ENCODE measurements around the gene PGPEP1. TPM values are rescaled to one million over a fixed set of nuclear protein-coding genes. Genes with fewer than 3 reads are reported as not detected.
A peak's percentile ranks its signal among the peaks of the same experiment; 100 is the strongest.

PGPEP1 gene
- total and polyA plus RNA-seq, 4 donors = 13.0 to 41.6 (median 15.0) TPM

DNA sequence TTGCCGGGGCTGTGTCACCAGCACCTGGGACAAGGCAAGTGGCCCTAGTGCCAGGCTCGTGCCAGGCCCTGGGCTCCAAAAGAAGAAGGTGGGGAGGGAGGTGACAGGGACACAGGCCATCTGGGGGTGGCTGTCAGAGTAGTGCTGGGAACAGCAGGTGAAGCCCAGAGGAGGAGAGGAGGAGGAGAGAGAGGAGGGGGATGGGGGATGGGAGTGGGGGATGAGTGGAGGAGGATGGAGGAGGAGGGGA, 36.3 kb upstream of the PGPEP1 start:
- Histone ChIP-seq H3K9me3 (ENCODE audit: control insufficient read depth in 4 of 4, insufficient read depth in 3 of 4, low read length in 3 of 4) (no peaks in the 10 kb centered on the region), H3K36me3 (ENCODE audit: control insufficient read depth in 4 of 4, insufficient read depth in 4 of 4, low read length in 4 of 4) (peaks cover 0 to 11% (median 2%) of the 10 kb centered on the region in 4 donors), H3K9ac (ENCODE audit: insufficient read depth in 1 of 2, low read length in 2 of 2) (no peak overlapping the region), H3K27ac (ENCODE audit: low read depth in 1 of 2, low read length in 1 of 2) (peak overlapping the region; percentile 96 to 99), H3K4me3 (no peak overlapping the region), H3K27me3 (ENCODE audit: control insufficient read depth in 3 of 3, insufficient read depth in 3 of 3, low read length in 2 of 3) (no peaks in the 10 kb centered on the region), H3K4me1 (ENCODE audit: control insufficient read depth in 5 of 5, insufficient read depth in 5 of 5, low read length in 5 of 5) (peaks cover 0 to 32% (median 13%) of the 10 kb centered on the region in 5 donors)
- 3 to 12% methylated on average over 2 of the region's 2 CpGs for WGBS, 2 donors
- TF ChIP-seq, protein P1, sequence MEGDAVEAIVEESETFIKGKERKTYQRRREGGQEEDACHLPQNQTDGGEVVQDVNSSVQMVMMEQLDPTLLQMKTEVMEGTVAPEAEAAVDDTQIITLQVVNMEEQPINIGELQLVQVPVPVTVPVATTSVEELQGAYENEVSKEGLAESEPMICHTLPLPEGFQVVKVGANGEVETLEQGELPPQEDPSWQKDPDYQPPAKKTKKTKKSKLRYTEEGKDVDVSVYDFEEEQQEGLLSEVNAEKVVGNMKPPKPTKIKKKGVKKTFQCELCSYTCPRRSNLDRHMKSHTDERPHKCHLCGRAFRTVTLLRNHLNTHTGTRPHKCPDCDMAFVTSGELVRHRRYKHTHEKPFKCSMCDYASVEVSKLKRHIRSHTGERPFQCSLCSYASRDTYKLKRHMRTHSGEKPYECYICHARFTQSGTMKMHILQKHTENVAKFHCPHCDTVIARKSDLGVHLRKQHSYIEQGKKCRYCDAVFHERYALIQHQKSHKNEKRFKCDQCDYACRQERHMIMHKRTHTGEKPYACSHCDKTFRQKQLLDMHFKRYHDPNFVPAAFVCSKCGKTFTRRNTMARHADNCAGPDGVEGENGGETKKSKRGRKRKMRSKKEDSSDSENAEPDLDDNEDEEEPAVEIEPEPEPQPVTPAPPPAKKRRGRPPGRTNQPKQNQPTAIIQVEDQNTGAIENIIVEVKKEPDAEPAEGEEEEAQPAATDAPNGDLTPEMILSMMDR (IDR thresholded peaks at IDR 0.05; ENCODE audit: control extremely low read depth, extremely low read depth) = no peak
- DNase-seq (no peak), ATAC-seq (ENCODE audit: insufficient read depth, low FRiP score) (no peak)

DNA sequence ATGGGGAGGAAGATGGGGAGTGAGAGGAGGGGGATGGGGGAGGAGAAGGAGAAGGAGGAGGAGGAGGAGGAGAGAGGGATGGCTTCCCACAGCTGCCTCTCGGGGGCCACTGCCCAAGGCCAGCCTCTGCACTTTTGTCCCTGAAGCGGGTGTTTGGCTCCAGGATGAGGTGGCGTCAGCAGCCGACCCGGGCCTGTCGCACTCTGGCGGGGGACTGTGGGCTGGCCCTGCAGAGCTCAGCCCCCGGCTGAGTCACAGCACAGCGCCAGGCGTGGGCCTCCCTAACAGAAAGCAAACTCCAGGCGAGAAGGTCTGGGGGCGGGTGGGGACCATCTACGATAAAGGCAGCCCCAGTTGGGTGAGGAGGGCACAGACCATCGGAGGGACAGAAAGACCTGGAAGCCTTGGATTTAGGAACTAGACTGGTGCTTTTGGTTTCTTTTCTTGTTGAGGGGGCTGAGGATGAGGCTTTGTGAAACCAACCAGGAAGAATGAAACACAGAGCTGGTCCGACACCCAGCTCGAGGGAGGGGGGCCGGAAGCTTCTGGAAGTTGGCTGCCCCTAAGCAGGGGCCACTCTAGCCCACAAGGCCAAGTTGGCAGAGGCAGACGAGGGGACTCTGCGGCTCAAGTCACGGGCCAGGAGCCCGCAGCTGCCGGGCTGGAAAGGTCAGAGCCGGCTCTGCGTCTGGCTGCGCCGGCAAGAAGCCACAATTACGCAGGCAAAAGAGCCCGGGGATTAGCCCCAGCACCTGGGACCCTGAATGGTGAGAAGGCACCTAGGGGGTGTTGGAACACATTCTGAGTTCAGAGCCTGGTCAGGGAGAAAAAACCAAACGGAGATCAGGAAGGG, 35.7 kb upstream of the PGPEP1 start:
- 1 to 2% methylated on average over 29 of the region's 29 CpGs for WGBS, 2 donors
- ATAC-seq (ENCODE audit: insufficient read depth, low FRiP score) = peak; percentile 83
- Histone ChIP-seq H3K4me1 (ENCODE audit: control insufficient read depth in 5 of 5, insufficient read depth in 5 of 5, low read length in 5 of 5) (peaks cover 0 to 32% (median 13%) of the 10 kb centered on the region in 5 donors), H3K9me3 (ENCODE audit: control insufficient read depth in 4 of 4, insufficient read depth in 3 of 4, low read length in 3 of 4) (no peaks in the 10 kb centered on the region), H3K27ac (ENCODE audit: low read depth in 1 of 2, low read length in 1 of 2) (peak overlapping the region; percentile 96 to 99), H3K36me3 (ENCODE audit: control insufficient read depth in 4 of 4, insufficient read depth in 4 of 4, low read length in 4 of 4) (peaks cover 0 to 16% (median 2%) of the 10 kb centered on the region in 4 donors), H3K4me3 (peak overlapping the region; percentile 10), H3K9ac (ENCODE audit: insufficient read depth in 1 of 2, low read length in 2 of 2) (peak overlapping the region; percentile 8 to 60), H3K27me3 (ENCODE audit: control insufficient read depth in 3 of 3, insufficient read depth in 3 of 3, low read length in 2 of 3) (no peaks in the 10 kb centered on the region)
- TF ChIP-seq, protein P1 (IDR thresholded peaks at IDR 0.05; ENCODE audit: control extremely low read depth, extremely low read depth) = no peak
- DNase-seq = peak; percentile 88 to 91 (median 89)

DNA sequence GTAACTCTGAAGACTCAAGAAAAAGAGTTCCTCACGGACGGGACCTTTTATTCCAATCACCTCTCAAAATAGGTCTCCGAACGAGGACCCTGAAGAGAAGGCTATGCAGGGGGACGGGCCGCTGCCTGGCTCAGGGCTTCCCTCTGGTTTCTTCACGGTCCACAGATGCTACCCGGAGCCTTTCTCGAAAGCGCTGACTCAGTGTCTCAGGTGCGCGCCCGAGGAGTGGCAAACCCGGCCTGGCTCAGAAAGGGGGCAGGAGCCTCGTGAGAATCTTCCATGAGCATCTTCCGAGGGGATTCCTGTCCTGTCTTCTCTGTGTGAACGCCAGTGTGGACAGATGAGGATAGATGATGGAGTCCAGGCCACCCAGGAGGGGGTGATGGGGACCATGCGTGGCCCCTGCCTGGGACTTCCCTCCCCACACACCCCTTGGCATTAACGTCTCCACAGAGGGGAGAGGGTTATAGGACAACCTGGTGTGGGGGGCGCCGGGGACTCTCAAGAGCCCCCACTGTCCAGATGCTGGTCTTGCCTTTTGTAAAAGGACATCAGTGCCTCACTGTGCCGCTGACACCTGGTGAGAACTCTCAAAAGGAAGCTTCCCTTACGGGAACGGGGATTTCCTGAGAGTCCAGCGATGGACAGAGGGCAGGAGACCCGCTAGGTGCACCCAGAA, 34.0 kb upstream of the PGPEP1 start:
- WGBS, 2 donors = 82% methylated on average over 26 of the region's 26 CpGs
- peaks cover 0 to 32% (median 13%) of the 10 kb centered on the region in 5 donors for H3K4me1 ChIP-seq (ENCODE audit: control insufficient read depth in 5 of 5, insufficient read depth in 5 of 5, low read length in 5 of 5)
- no peak for DNase-seq

More for the DNA sequence above, 34.0 kb upstream of the PGPEP1 start:
- no peaks in the 10 kb centered on the region for H3K9me3 ChIP-seq (ENCODE audit: control insufficient read depth in 4 of 4, insufficient read depth in 3 of 4, low read length in 3 of 4)
- no peak for ATAC-seq (ENCODE audit: insufficient read depth, low FRiP score)
- no peak overlapping the region for H3K9ac ChIP-seq (ENCODE audit: insufficient read depth in 1 of 2, low read length in 2 of 2)
- no peaks in the 10 kb centered on the region for H3K27me3 ChIP-seq (ENCODE audit: control insufficient read depth in 3 of 3, insufficient read depth in 3 of 3, low read length in 2 of 3)
- TF ChIP-seq, protein P1 (IDR thresholded peaks at IDR 0.05; ENCODE audit: control extremely low read depth, extremely low read depth) = no peak
- H3K27ac ChIP-seq (ENCODE audit: low read depth in 1 of 2, low read length in 1 of 2) = peak overlapping the region in 1 of 2 donors; percentile 61
- no peak overlapping the region for H3K4me3 ChIP-seq
- peaks cover 0 to 26% (median 5%) of the 10 kb centered on the region in 4 donors for H3K36me3 ChIP-seq (ENCODE audit: control insufficient read depth in 4 of 4, insufficient read depth in 4 of 4, low read length in 4 of 4)

Data from lung (tissue), 12 donors.